B cell (primary cell): ENCODE data around the gene C14orf180. TPM values are rescaled to one million over a fixed set of nuclear protein-coding genes. Genes with fewer than 3 reads are reported as not detected.
A peak's percentile ranks its signal among the peaks of the same experiment; 100 is the strongest.

Experiments
- ATAC-seq: fragments of 200-7000 bp; cut with Tn5 transposase; one replicate; pipeline ENCODE4 v1.10.0; 2021; ENCODE audit warnings: low read depth, mild to moderate bottlenecking, moderate number of reproducible peaks, moderate library complexity
- CTCF ChIA-PET: fragments of 350-600 bp; sonication (Branson Sonifier 250); formaldehyde crosslinking; loops from one replicate; lab custom pipeline; 2021; ENCODE audit warnings: antibody characterized with exemption, inconsistent platforms; lab: Charles Lee
- POLR2A ChIA-PET: fragments of 350-600 bp; sonication (Branson Sonifier 250); formaldehyde crosslinking; loops from one replicate; lab custom pipeline; 2021; ENCODE audit warnings: antibody characterized with exemption; lab: Charles Lee
- DNase-seq: peaks from one replicate; pipeline ENCODE4 v3.0.0; 2013
- H2AFZ ChIP-seq: 2 replicates; pipeline ENCODE4 v1.6.1; 2012; ENCODE audit warnings: mild to moderate bottlenecking, low read depth, low read length; ENCODE audit not compliant: insufficient read depth, poor library complexity, severe bottlenecking
- H3K27ac ChIP-seq, 2 donors: 1 replicate in 1 of 2; 2 replicates in 1 of 2; pipeline ENCODE4 v1.5.1; 2012 to 2013; ENCODE audit warnings: low read length in 2 of 2, mild to moderate bottlenecking in 2 of 2, moderate library complexity in 1 of 2
- H3K27me3 ChIP-seq, 4 experiments: fragments of 200-600 bp in 1 of 4; sonication (generic) in 1 of 4; replicated peaks in 1 of 4; 1 replicate in 2 of 4; 2 replicates in 2 of 4; pipeline versions ENCODE4 v1.6.1 to v1.7.0; 2013 to 2016; ENCODE audit warnings: low read length in 3 of 4, mild to moderate bottlenecking in 2 of 4, mixed read lengths in 1 of 4, moderate library complexity in 1 of 4; ENCODE audit not compliant: insufficient read depth in 4 of 4, control insufficient read depth in 3 of 4; ENCODE audit errors: control extremely low read depth in 1 of 4
- H3K36me3 ChIP-seq, 2 experiments: replicated peaks in 1 of 2; 1 replicate in 1 of 2; 2 replicates in 1 of 2; pipeline versions ENCODE4 v1.6.1 to v1.7.1; 2013; ENCODE audit warnings: low read length in 1 of 2; ENCODE audit not compliant: insufficient read depth in 2 of 2, control insufficient read depth in 1 of 2; ENCODE audit errors: control extremely low read depth in 1 of 2, extremely low read depth in 1 of 2
- H3K4me1 ChIP-seq, 2 donors: fragments of 200-600 bp in 1 of 2; sonication (generic) in 1 of 2; 1 replicate in 1 of 2; 2 replicates in 1 of 2; pipeline versions ENCODE4 v1.5.1 to v1.6.1; 2013 to 2017; ENCODE audit warnings: low read length in 2 of 2; ENCODE audit not compliant: control insufficient read depth in 2 of 2, insufficient read depth in 2 of 2
- H3K4me2 ChIP-seq: replicated peaks from 2 replicates; pipeline ENCODE3; 2012; ENCODE audit warnings: mild to moderate bottlenecking, low read depth, low read length; ENCODE audit not compliant: poor library complexity, severe bottlenecking
- H3K4me3 ChIP-seq, 5 experiments: fragments of 200-600 bp in 1 of 5; sonication (generic) in 1 of 5; 1 replicate in 3 of 5; 2 replicates in 2 of 5; pipeline versions ENCODE4 v1.5.1 to v1.7.0; 2011 to 2016; ENCODE audit warnings: low read length in 4 of 5, mild to moderate bottlenecking in 4 of 5, low read depth in 2 of 5, control low read depth in 1 of 5, moderate library complexity in 1 of 5; ENCODE audit not compliant: insufficient read depth in 1 of 5; ENCODE audit errors: control extremely low read depth in 1 of 5, extremely low read depth in 1 of 5
- H3K79me2 ChIP-seq: fragments of 200-600 bp; sonication (generic); one replicate; pipeline ENCODE4 v1.6.0; 2016; ENCODE audit warnings: low read length; ENCODE audit not compliant: control insufficient read depth, insufficient read depth
- H3K9ac ChIP-seq: fragments of 200-600 bp; sonication (generic); 2 replicates; pipeline ENCODE4 v1.6.1; 2017; ENCODE audit warnings: mild to moderate bottlenecking, low read length, moderate library complexity
- H3K9me3 ChIP-seq, 3 donors: one replicate each; pipeline versions ENCODE4 v1.6.1 to v1.7.1; 2013; ENCODE audit warnings: low read length in 2 of 3; ENCODE audit not compliant: control insufficient read depth in 2 of 3, insufficient read depth in 1 of 3; ENCODE audit errors: control extremely low read depth in 1 of 3
- H4K20me1 ChIP-seq: 2 replicates; pipeline ENCODE4 v1.6.0; 2012; ENCODE audit warnings: mild to moderate bottlenecking, low read length; ENCODE audit not compliant: insufficient read depth, control insufficient read depth, poor library complexity, severe bottlenecking
- H3K27ac Mint-ChIP-seq: one replicate; pipeline ENCODE4 v1.8.0; 2021; ENCODE audit warnings: mixed read lengths
- H3K27me3 Mint-ChIP-seq: one replicate; pipeline ENCODE4 v1.8.0; 2021; ENCODE audit warnings: mixed read lengths
- H3K4me1 Mint-ChIP-seq: one replicate; pipeline ENCODE4 v1.8.0; 2021; ENCODE audit warnings: mixed read lengths
- H3K4me3 Mint-ChIP-seq: one replicate; pipeline ENCODE4 v1.8.0; 2021; ENCODE audit warnings: mixed read lengths
- H3K9me3 Mint-ChIP-seq: one replicate; pipeline ENCODE4 v1.8.0; 2022; ENCODE audit warnings: mixed read lengths; ENCODE audit not compliant: insufficient read depth
- CTCF ChIP-seq: fragments of 200-600 bp; IDR thresholded peaks from one replicate; pipeline ENCODE4 v1.8.0; 2022; ENCODE audit warnings: antibody characterized with exemption, mild to moderate bottlenecking
- EZH2 ChIP-seq: IDR thresholded peaks from 2 replicates; pipeline ENCODE4 v1.6.1; 2012; ENCODE audit warnings: borderline replicate concordance, low read depth, mild to moderate bottlenecking, moderate library complexity, low read length; ENCODE audit not compliant: insufficient read depth, poor library complexity, severe bottlenecking
- WGBS: methylation state at CpG from one replicate; pipeline ENCODE4 v1.1.5; 2013; ENCODE audit warnings: missing lambda C conversion rate; ENCODE audit not compliant: insufficient coverage; 5-methylcytosine and 5-hydroxymethylcytosine counted together
- intact Hi-C: fragments of 100-400 bp; cut with micrococcal nuclease; formaldehyde crosslinking; loops from one replicate; pipeline ENCODE4 v1.10.0; 2022
- polyA plus RNA-seq: library from polyadenylated mRNA; depleted of rRNA; stranded (reverse); fragments of >200 nt; gene quantifications from 2 replicates; pipeline ENCODE4 v1.2.3, GENCODE V29; 2012
- total RNA-seq, 2 donors: library from RNA; stranded (reverse); fragments of 120-200 nt in 1 of 2; gene quantifications; 1 replicate in 1 of 2; 2 replicates in 1 of 2; pipeline versions ENCODE4 v1.2.3 to v1.2.4, GENCODE V29; 2013 to 2022

Gene C14orf180
- total and polyA plus RNA-seq, 2 donors (not counting 1 experiment from before 2014, with no cell fraction given) = not detected

GRCh38 chr14:104563191-104563741 is 16.3 kb upstream of the C14orf180 start:
- H3K9ac ChIP-seq = no peak overlapping the region

More at GRCh38 chr14:104563191-104563741, 16.3 kb upstream of the C14orf180 start:
- POLR2A ChIA-PET = no interaction called here
- peaks cover 11 to 12% of the 10 kb centered on the region in 2 donors for H3K4me1 ChIP-seq
- H3K27me3 ChIP-seq = peaks cover 0 to 32% (median 10%) of the 10 kb centered on the region in 4 experiments
- H3K79me2 ChIP-seq = no peaks in the 10 kb centered on the region
- H2AFZ ChIP-seq = no peak overlapping the region
- CTCF ChIA-PET = no interaction called here
- H3K4me3 ChIP-seq = no peak overlapping the region
- H3K27ac ChIP-seq = no peak overlapping the region
- peak overlapping the region; percentile 30 for H3K4me2 ChIP-seq
- no peak for ATAC-seq
- WGBS = 17% methylated on average over 15 of the region's 15 CpGs
- intact Hi-C loops = no loop called here
- no peak overlapping the region for H3K4me3 Mint-ChIP-seq
- H3K9me3 ChIP-seq = peaks cover 0 to 7% (median 0%) of the 10 kb centered on the region in 3 donors
- no peaks in the 10 kb centered on the region for H3K36me3 ChIP-seq
- TF ChIP-seq CTCF (no peak), EZH2 (no peak)
- H3K27me3 Mint-ChIP-seq = peaks cover 27% of the 10 kb centered on the region
- no peak for DNase-seq
- H3K4me1 Mint-ChIP-seq = peaks cover 7% of the 10 kb centered on the region
- no peak overlapping the region for H3K27ac Mint-ChIP-seq
- no peaks in the 10 kb centered on the region for H3K9me3 Mint-ChIP-seq
- H4K20me1 ChIP-seq = no peaks in the 10 kb centered on the region
